Duodenal mucosa (tissue), 2 donors: ENCODE measurements around the gene HMBS.
"Not testable (repeated sequence)": the region's sequence is repeated elsewhere in the genome, so short reads cannot be mapped to it uniquely, and the experiment has no call there.

Experiments used
- H3K27ac ChIP-seq: one replicate; pipeline ENCODE4 v1.7.0; 2013; ENCODE audit warnings: low read depth, low read length
- H3K27me3 ChIP-seq, 2 donors: one replicate each; pipeline ENCODE4 v1.7.0; 2013; ENCODE audit warnings: low read length in 2 of 2, control low read depth in 1 of 2; ENCODE audit not compliant: insufficient read depth in 2 of 2, control insufficient read depth in 1 of 2
- H3K36me3 ChIP-seq, 2 donors: one replicate each; pipeline ENCODE4 v1.7.0; 2013; ENCODE audit warnings: low read length in 2 of 2, control low read depth in 1 of 2; ENCODE audit not compliant: insufficient read depth in 2 of 2, control insufficient read depth in 1 of 2
- H3K4me1 ChIP-seq, 2 donors: one replicate each; pipeline ENCODE4 v1.7.0; 2013; ENCODE audit warnings: low read length in 2 of 2, control low read depth in 1 of 2; ENCODE audit not compliant: insufficient read depth in 2 of 2, control insufficient read depth in 1 of 2
- H3K4me3 ChIP-seq, 2 donors: one replicate each; pipeline ENCODE4 v1.7.0; 2013; ENCODE audit warnings: low read length in 2 of 2, low read depth in 1 of 2
- H3K9ac ChIP-seq, 2 donors: one replicate each; pipeline ENCODE4 v1.7.0; 2013; ENCODE audit warnings: low read length in 2 of 2, low read depth in 1 of 2
- H3K9me3 ChIP-seq, 2 donors: one replicate each; pipeline ENCODE4 v1.7.0; 2013; ENCODE audit warnings: low read length in 2 of 2, control low read depth in 1 of 2; ENCODE audit not compliant: control insufficient read depth in 1 of 2

Gene HMBS

DNA sequence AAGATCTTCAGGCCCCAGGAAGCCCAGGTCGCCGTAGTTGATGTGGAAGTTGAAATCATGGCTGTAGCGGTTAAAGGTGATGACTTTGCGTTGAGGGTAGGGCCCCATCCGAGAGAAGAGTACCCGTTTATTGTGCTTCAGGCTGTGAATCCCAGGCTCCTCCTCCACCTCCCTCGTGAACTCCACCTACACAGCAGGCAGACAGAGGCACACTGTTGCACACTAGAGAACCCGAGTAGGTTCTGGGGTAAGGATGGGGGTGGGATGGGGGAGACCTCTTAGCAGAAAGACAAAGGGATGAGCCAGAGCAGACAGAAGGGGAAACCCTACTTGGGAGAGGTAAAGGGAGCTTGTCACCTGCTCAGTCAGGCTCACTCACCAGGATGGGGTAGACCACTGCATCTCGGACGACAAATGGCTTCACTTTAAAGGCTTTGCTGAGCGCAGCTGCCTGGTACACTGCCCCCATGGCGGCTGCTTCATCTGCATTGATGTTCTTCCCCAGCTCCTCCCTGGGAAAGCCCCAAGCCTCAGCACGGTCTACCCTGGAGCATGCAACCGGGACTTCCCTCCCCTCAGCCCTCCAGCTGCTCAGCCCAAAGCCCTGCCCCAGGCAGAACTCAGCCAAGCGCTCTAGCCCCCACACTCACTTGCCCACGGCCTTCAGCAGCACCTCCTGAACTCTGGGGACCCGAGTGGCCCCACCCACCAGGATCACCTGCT, 33.1 kb upstream of the HMBS start:
- Histone ChIP-seq H3K36me3 (peaks cover 66 to 88% of the 10 kb centered on the region in 2 donors), H3K4me1 (peaks cover 15 to 16% of the 10 kb centered on the region in 2 donors), H3K9ac (no peak overlapping the region)

DNA sequence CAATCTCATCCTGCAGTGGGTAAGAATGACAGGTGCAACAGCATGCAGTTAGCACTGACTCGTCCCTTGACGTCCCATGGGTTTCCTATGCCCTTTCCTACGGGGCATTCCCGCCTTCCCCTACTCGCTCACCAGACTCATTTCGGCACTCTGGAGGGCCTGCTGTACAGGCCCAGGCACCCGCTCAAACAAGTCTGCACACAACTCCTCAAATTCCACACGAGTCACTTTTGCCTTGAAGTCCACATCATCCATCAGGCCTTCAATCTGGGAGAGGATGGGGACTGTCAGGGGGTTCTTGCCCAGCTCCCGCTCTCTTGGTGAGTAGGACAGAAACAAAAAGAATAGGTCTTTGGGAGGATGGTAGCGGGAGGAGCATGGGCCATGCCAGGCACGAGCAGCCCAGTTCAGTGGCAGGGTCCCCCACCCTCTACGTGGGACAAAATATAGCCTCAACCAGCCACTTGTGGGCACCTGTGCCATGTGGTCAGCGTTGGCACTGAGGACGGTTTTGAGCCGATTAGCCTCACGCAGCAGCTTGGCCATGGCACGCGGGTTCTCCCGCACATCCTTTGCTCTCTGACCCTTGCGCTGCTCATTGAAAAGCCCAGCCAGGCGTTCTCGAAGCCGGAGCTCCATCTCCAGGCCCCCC, 32.4 kb upstream of the HMBS start:
- H3K27me3 ChIP-seq, result no peaks in the 10 kb centered on the region
- peaks cover 15 to 16% of the 10 kb centered on the region in 2 donors for H3K4me1 ChIP-seq
- H3K9me3 ChIP-seq, result no peaks in the 10 kb centered on the region
- H3K9ac ChIP-seq, result no peak overlapping the region
- no peak overlapping the region for H3K4me3 ChIP-seq
- H3K27ac ChIP-seq, result no peak overlapping the region
- H3K36me3 ChIP-seq, result peaks cover 62 to 81% of the 10 kb centered on the region in 2 donors

More for the DNA sequence above, 33.1 kb upstream of the HMBS start:
- no peaks in the 10 kb centered on the region for H3K27me3 ChIP-seq
- no peak overlapping the region for H3K27ac ChIP-seq
- no peaks in the 10 kb centered on the region for H3K9me3 ChIP-seq
- H3K4me3 ChIP-seq, result no peak overlapping the region

DNA sequence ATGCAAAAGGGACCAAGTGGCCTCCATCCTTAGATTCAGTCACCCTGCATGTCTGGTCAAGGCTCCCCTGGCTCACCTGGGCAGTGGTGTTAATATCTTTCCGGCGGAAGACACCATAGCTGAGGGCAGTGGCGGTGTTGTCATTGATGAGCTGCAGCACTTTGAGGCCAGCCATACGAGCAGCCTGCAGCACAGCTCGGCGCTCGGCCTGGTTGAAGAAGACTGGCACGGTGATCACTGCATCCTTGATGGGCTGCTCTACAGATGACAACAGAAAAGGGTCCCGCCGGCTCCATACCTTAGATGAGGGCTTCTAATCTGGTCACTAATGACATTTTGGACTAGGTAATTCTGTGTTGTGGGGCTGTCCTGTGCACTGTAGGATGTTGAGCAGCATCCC, 30.3 kb upstream of the HMBS start:
- Histone ChIP-seq H3K36me3 (peaks cover 44 to 59% of the 10 kb centered on the region in 2 donors), H3K27me3 (no peaks in the 10 kb centered on the region), H3K27ac (no peak overlapping the region), H3K4me3 (no peak overlapping the region), H3K4me1 (peaks cover 19 to 22% of the 10 kb centered on the region in 2 donors), H3K9ac (no peak overlapping the region), H3K9me3 (no peaks in the 10 kb centered on the region)

DNA sequence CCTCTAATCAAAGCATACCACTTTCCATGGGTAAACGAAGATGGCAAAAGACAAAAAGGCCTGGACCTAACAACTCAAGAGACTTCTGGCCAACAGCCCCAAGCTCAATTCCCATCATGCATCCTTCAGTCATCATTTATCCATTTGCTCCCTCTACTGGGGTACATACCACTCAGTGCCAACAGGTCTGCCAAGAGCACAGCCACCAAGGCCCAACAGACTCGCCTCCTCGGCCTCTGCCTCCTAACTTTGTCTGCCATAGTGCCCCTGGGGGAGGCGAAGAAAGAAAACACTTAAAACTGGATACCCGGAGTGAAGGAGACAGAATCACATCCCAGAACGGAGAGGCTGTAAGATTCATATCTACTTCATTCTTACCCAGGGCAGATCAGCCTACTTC, 28.8 kb upstream of the HMBS start:
- Histone ChIP-seq H3K36me3 (peaks cover 40 to 46% of the 10 kb centered on the region in 2 donors), H3K27ac (no peak overlapping the region), H3K9me3 (no peaks in the 10 kb centered on the region), H3K4me3 (peak overlapping the region; percentile 75 to 84), H3K9ac (peak overlapping the region; percentile 67 to 75), H3K4me1 (peaks cover 19 to 22% of the 10 kb centered on the region in 2 donors), H3K27me3 (no peaks in the 10 kb centered on the region)

DNA sequence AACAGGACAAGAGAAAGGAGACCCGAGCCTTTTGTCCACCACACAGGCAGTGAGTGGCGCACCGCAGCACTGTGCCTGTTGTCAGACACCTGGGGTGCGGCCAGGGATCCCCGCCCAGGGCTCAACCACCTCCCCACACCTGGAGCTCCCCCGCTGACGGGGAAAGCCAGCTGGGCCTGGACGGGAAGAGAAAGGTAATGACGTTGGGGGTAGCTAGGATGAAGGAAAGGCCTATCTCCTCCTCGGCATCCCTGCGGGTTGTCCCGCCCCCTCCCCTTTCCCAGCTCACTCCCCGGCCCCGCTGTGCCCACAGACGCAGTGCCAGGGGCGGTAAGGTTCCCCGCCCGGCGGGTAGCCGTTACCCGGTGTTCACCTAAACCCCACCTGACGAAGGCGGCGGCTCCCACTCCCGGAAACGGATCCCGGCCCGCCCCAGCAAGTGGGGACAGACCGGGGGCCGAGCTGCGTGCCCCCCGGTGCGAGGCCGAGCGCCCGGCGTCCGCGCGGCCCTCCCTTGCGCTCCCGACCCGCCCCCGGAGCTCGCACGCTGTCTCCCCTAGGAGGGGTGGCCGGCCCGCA, 28.2 kb upstream of the HMBS start:
- Histone ChIP-seq H3K27ac (peak overlapping the region; percentile 73), H3K36me3 (peaks cover 37 to 40% of the 10 kb centered on the region in 2 donors), H3K4me3 (peak overlapping the region; percentile 75 to 84), H3K9ac (peak overlapping the region; percentile 67 to 75), H3K9me3 (no peaks in the 10 kb centered on the region), H3K4me1 (peaks cover 19 to 22% of the 10 kb centered on the region in 2 donors), H3K27me3 (no peaks in the 10 kb centered on the region)

DNA sequence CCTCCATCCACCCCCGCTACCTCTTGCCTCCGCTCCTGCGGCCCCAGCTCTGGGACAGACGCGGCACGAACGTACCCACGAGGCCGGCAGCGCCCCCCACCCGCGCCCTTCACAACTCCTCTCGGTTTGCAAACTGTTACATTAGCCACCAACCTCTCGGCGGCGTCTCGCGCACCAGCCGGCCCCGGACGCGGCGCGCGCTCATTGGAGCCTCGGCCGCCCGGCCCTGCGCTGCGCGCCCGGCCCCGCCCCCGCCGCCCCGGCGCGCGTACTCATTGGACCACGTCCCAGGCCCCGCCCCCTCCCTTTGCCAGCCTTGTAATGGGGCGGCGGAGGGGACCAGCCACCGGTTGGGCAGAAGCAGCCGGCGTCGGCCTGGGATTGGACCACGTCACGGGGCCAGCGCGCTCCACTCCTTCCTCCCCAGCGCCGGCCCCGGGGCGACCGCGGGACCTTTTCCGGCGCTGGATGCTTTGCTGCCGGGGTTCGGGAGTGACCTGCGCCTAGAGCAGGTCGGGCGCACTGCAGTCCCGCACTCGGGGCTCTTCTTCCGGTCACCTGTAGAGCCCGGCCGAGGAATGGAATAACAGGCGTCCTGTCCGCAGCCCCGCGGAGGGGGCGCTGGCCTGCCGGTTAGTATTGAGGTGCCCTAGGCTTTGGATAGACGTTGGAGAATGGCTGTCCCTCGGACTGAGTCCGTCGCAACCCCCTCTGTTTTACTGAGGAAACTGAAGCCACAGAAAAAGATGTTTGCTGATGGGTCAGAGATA, 27.5 kb upstream of the HMBS start, which contains the start of gene HYOU1:
Gene HYOU1 (minus strand): TSS at position 206 of the 770 bp plus-strand sequence. CDS start 1,045 bp downstream, outside the sequence.
- Histone ChIP-seq H3K9ac (peak within 1 kb of the TSS; percentile 71 to 75), H3K27ac (peak within 1 kb of the TSS; percentile 73), H3K9me3 (no peaks in the 10 kb centered on the region), H3K4me1 (peaks cover 19 to 22% of the 10 kb centered on the region in 2 donors), H3K4me3 (peak within 1 kb of the TSS; percentile 84 to 94), H3K27me3 (no peaks in the 10 kb centered on the region), H3K36me3 (peaks cover 30 to 33% of the 10 kb centered on the region in 2 donors)

DNA sequence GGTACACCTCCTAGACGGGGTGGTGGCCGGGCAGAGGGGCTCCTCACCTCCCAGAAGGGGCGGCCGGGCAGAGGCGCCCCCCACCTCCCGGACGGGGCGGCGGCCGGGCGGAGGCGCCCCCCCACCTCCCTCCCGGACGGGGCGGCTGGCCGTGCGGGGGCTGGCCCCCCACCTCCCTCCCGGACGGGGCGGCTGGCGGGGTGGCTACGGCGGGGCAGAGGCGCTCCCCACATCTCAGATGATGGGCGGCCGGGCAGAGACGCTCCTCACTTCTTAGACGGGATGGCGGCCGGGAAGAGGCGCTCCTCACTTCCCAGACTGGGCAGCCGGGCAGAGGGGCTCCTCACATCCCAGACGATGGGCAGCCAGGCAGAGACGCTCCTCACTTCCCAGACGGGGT, 25.6 kb upstream of the HMBS start:
- not testable (repeated sequence) for H3K4me3 ChIP-seq, H3K27me3 ChIP-seq, H3K9me3 ChIP-seq, H3K27ac ChIP-seq, H3K9ac ChIP-seq
- H3K4me1 ChIP-seq, result peaks cover 19 to 22% of the 10 kb centered on the region in 2 donors
- H3K36me3 ChIP-seq, result peaks cover 12 to 13% of the 10 kb centered on the region in 2 donors

DNA sequence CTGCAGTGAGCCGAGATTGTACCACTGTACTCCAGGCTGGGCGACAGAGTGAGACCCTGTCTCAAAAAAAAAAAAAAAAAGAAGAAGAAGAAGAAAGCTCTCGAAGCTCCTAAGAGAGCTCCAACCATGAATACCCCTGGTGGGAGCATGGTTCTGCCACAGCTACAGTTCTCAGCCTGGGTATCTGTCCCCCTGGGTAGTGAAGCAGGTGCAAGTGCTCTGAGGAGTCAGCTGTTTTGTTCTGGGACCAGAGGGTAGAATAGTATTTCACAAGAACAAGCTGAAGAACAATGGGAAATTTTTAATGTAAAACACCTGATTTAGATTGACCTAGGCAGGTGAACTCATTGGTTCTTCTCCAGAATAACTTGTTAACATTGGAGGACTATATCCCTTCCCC, 23.4 kb upstream of the HMBS start:
- Histone ChIP-seq H3K4me3 (no peak overlapping the region), H3K9ac (no peak overlapping the region), H3K4me1 (peaks cover 6 to 10% of the 10 kb centered on the region in 2 donors), H3K27me3 (no peaks in the 10 kb centered on the region), H3K27ac (no peak overlapping the region), H3K36me3 (no peaks in the 10 kb centered on the region), H3K9me3 (no peaks in the 10 kb centered on the region)

DNA sequence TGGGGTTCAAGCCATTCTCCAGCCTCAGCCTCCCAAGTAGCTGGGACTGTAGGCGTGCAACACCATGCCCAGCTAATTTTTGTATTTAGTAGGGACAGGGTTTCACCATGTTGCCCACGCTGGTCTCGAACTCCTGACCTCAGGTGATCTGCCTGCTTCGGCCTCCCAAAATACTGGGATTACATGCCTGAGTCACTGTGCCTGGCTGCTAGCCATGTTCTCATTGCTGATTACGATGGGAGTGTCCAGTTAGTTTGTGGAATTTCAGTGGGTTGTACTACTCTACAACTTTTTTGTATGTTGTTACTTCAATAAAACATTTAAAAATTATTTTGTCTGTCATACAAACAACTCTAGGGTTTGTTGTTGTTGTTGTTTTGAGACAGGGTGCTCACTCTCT, 21.9 kb upstream of the HMBS start:
- Histone ChIP-seq H3K36me3 (no peaks in the 10 kb centered on the region), H3K4me3 (no peak overlapping the region), H3K9ac (no peak overlapping the region), H3K9me3 (no peaks in the 10 kb centered on the region), H3K27ac (no peak overlapping the region), H3K27me3 (no peaks in the 10 kb centered on the region), H3K4me1 (peaks cover 11 to 17% of the 10 kb centered on the region in 2 donors)
